ENCODE data around the gene CHST12. TPM values are rescaled to one million over a fixed set of nuclear protein-coding genes. Genes with fewer than 3 reads are reported as not detected.
"Not testable (repeated sequence)": the region's sequence is repeated elsewhere in the genome, so short reads cannot be mapped to it uniquely, and the experiment has no call there.

The CHST12 gene
- total and polyA plus RNA-seq, 10 of the 15 experiments (the other 5 are each of a cell fraction or from before 2014, with no cell fraction given) = 0.05 to 14.2 (median 3.3) TPM

DNA sequence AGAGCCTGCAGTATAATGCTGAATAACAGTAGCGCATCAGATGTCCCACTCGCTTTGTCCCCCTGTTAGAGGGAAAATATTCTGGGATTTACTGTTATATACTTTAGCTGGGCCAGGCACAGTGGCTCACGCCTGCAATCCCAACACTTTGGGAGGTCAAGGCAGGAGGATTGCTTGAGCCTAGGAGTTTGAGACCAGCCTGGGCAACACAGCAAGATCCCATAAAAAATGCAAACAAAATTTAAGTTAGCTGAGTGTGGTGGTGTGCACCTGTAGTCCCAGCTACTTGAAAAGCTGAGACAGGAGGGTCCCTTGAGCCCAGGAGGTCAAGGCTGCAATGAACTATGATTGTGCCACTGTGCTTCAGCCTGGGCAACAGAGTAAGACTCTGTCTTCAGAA, 50.4 kb downstream of the CHST12 start:
- in situ Hi-C loops (cut with MboI); H3K4me2 ChIP-seq (ENCODE audit: control insufficient read depth, insufficient read depth); DNase-seq (ENCODE audit: low read depth, low spot score); BruUV-seq (replicated peaks); H3K27me3 ChIP-seq (replicated peaks in 1 of 2; ENCODE audit: control insufficient read depth in 2 of 2, insufficient read depth in 2 of 2, low read length in 1 of 2); POLR2A ChIA-PET; H3K9me3 ChIP-seq (replicated peaks; ENCODE audit: control insufficient read depth, insufficient read depth, low read length); H3K4me3 ChIP-seq; H2AFZ ChIP-seq (ENCODE audit: control insufficient read depth, low read depth, low read length); H3K4me1 ChIP-seq (ENCODE audit: control insufficient read depth, insufficient read depth, low read length); H4K20me1 ChIP-seq (ENCODE audit: control insufficient read depth, insufficient read depth); H3K27ac ChIP-seq (ENCODE audit: control insufficient read depth, insufficient read depth); H3K9ac ChIP-seq (ENCODE audit: control insufficient read depth, insufficient read depth, low read length); FAIRE-seq; H3K36me3 ChIP-seq (ENCODE audit: control insufficient read depth in 2 of 2, insufficient read depth in 2 of 2, low read length in 1 of 2); intact Hi-C loops (cut with micrococcal nuclease; ENCODE audit: unreplicated experiment); H3K79me2 ChIP-seq (ENCODE audit: control insufficient read depth, insufficient read depth, low read length); ATAC-seq: not testable (repeated sequence)
- ChIA-PET CTCF (interaction anchor here (0.6 to 1.7 kb wide), 7 partner anchors 13 to 256 kb away, joined by 3 to 12 read pairs (median 6); no protein-coding TSS in a partner anchor), RAD21 (ENCODE audit: unreplicated experiment) (interaction anchor here (1.2 to 4.9 kb wide), 2 partner anchors 16 to 257 kb away, joined by 4 to 42 read pairs; no protein-coding TSS in a partner anchor), SMC1A (ENCODE audit: uncharacterized antibody, unreplicated experiment) (interaction anchor here (1.0 to 1.4 kb wide), 3 partner anchors 9 to 155 kb away, joined by 3 to 10 read pairs (median 3); no protein-coding TSS in a partner anchor)
- 75% methylated on average over 3 of the region's 3 CpGs for WGBS (ENCODE audit: insufficient coverage, insufficient replicate concordance, low lambda C conversion rate, missing lambda C conversion rate)

DNA sequence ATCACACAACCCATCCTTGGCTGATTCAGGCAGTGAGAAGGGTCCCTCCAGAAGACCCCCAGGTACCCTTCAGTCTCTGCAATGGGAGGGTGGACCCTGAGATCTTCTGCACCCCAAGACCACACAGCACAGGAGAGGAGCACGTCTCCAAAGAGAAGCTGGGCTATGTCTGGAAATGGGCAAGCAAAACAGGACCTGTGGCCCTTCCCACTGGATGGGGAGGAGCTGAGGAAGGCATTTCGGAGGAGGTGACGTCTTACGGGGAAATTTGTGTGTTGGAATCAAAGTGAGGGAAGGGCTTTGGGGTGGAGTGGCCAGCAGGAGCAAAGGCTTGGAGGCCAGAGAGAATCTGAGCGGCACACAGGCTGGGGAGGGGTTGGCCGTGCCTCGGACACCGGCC, 56.3 kb downstream of the CHST12 start:
- no peak overlapping the region for H3K9ac ChIP-seq (ENCODE audit: control insufficient read depth, insufficient read depth, low read length)
- no peaks in the 10 kb centered on the region for H3K79me2 ChIP-seq (ENCODE audit: control insufficient read depth, insufficient read depth, low read length)
- no peaks in the 10 kb centered on the region for H3K36me3 ChIP-seq (ENCODE audit: control insufficient read depth in 2 of 2, insufficient read depth in 2 of 2, low read length in 1 of 2)
- no peaks in the 10 kb centered on the region for H3K27me3 ChIP-seq (replicated peaks in 1 of 2; ENCODE audit: control insufficient read depth in 2 of 2, insufficient read depth in 2 of 2, low read length in 1 of 2)
- H4K20me1 ChIP-seq (ENCODE audit: control insufficient read depth, insufficient read depth) = no peaks in the 10 kb centered on the region
- intact Hi-C loops (cut with micrococcal nuclease; ENCODE audit: unreplicated experiment) (no loop called here), in situ Hi-C loops (cut with MboI) (no loop called here)
- H2AFZ ChIP-seq (ENCODE audit: control insufficient read depth, low read depth, low read length) = no peak overlapping the region
- no peak for DNase-seq (ENCODE audit: low read depth, low spot score)
- BruUV-seq (replicated peaks) = no TSS peak
- CTCF ChIA-PET = interaction anchor here (0.6 to 1.5 kb wide), 3 partner anchors 9 to 22 kb away, joined by 3 read pairs; no protein-coding TSS in a partner anchor
- SMC1A ChIA-PET (ENCODE audit: uncharacterized antibody, unreplicated experiment) = interaction anchor here (1.7 kb wide), 1 partner anchor 11 kb away, joined by 4 read pairs; no protein-coding TSS in a partner anchor
- WGBS (ENCODE audit: insufficient coverage, insufficient replicate concordance, low lambda C conversion rate, missing lambda C conversion rate) = 77% methylated on average over 8 of the region's 8 CpGs
- no peak for FAIRE-seq
- no peak overlapping the region for H3K4me3 ChIP-seq
- H3K27ac ChIP-seq (ENCODE audit: control insufficient read depth, insufficient read depth) = no peak overlapping the region
- ATAC-seq = no peak
- POLR2A ChIA-PET = no interaction called here
- no peaks in the 10 kb centered on the region for H3K4me1 ChIP-seq (ENCODE audit: control insufficient read depth, insufficient read depth, low read length)
- RAD21 ChIA-PET (ENCODE audit: unreplicated experiment) = no interaction called here
- no peak overlapping the region for H3K4me2 ChIP-seq (ENCODE audit: control insufficient read depth, insufficient read depth)
- no peaks in the 10 kb centered on the region; the same call in 2 of the 3 replicates for H3K9me3 ChIP-seq (replicated peaks; ENCODE audit: control insufficient read depth, insufficient read depth, low read length)
- TF ChIP-seq BHLHE40 (IDR thresholded peaks at IDR 0.05; ENCODE audit: borderline replicate concordance in 1 of 2, low read depth in 2 of 2, low read length in 1 of 2) (no peak), MEF2B (IDR thresholded peaks at IDR 0.05; ENCODE audit: partially characterized antibody, poor library complexity, severe bottlenecking) (no peak), NBN (IDR thresholded peaks at IDR 0.05) (no peak), RELA (IDR thresholded peaks at IDR 0.05; ENCODE audit: borderline replicate concordance, partially characterized antibody) (no peak), CEBPB (IDR thresholded peaks at IDR 0.05; ENCODE audit: borderline replicate concordance in 1 of 2, low read depth in 2 of 2, low read length in 2 of 2) (no peak), ZNF384 (IDR thresholded peaks at IDR 0.05; ENCODE audit: borderline replicate concordance, low read depth, low read length) (no peak), SMAD5 (IDR thresholded peaks at IDR 0.05; ENCODE audit: low read depth) (no peak), NFYA (IDR thresholded peaks at IDR 0.05; ENCODE audit: borderline replicate concordance, low read depth, low read length) (no peak)
- TF ChIP-seq, protein P1, sequence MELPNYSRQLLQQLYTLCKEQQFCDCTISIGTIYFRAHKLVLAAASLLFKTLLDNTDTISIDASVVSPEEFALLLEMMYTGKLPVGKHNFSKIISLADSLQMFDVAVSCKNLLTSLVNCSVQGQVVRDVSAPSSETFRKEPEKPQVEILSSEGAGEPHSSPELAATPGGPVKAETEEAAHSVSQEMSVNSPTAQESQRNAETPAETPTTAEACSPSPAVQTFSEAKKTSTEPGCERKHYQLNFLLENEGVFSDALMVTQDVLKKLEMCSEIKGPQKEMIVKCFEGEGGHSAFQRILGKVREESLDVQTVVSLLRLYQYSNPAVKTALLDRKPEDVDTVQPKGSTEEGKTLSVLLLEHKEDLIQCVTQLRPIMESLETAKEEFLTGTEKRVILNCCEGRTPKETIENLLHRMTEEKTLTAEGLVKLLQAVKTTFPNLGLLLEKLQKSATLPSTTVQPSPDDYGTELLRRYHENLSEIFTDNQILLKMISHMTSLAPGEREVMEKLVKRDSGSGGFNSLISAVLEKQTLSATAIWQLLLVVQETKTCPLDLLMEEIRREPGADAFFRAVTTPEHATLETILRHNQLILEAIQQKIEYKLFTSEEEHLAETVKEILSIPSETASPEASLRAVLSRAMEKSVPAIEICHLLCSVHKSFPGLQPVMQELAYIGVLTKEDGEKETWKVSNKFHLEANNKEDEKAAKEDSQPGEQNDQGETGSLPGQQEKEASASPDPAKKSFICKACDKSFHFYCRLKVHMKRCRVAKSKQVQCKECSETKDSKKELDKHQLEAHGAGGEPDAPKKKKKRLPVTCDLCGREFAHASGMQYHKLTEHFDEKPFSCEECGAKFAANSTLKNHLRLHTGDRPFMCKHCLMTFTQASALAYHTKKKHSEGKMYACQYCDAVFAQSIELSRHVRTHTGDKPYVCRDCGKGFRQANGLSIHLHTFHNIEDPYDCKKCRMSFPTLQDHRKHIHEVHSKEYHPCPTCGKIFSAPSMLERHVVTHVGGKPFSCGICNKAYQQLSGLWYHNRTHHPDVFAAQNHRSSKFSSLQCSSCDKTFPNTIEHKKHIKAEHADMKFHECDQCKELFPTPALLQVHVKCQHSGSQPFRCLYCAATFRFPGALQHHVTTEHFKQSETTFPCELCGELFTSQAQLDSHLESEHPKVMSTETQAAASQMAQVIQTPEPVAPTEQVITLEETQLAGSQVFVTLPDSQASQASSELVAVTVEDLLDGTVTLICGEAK (IDR thresholded peaks at IDR 0.05; ENCODE audit: borderline replicate concordance) = no peak
- TF ChIP-seq, protein P2, sequence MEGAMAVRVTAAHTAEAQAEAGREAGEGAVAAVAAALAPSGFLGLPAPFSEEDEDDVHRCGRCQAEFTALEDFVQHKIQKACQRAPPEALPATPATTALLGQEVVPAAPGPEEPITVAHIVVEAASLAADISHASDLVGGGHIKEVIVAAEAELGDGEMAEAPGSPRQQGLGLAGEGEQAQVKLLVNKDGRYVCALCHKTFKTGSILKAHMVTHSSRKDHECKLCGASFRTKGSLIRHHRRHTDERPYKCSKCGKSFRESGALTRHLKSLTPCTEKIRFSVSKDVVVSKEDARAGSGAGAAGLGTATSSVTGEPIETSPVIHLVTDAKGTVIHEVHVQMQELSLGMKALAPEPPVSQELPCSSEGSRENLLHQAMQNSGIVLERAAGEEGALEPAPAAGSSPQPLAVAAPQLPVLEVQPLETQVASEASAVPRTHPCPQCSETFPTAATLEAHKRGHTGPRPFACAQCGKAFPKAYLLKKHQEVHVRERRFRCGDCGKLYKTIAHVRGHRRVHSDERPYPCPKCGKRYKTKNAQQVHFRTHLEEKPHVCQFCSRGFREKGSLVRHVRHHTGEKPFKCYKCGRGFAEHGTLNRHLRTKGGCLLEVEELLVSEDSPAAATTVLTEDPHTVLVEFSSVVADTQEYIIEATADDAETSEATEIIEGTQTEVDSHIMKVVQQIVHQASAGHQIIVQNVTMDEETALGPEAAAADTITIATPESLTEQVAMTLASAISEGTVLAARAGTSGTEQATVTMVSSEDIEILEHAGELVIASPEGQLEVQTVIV (IDR thresholded peaks at IDR 0.05; ENCODE audit: borderline replicate concordance, partially characterized antibody) = no peak

Data from GM12878 (cell line).